Measurements from ENCODE around the gene UBE3B. TPM values are rescaled to one million over a fixed set of nuclear protein-coding genes. Genes with fewer than 3 reads are reported as not detected.

Gene UBE3B
- total RNA-seq, 1 donor from 2014 or later: 34.4 TPM

- no peak overlapping the region for H3K9ac ChIP-seq (ENCODE audit: low read length)
- H3K27me3 ChIP-seq (ENCODE audit: insufficient read depth, low read length): peaks cover 11% of the 10 kb centered on the region
- no peak overlapping the region for H3K27ac ChIP-seq (ENCODE audit: low read depth, low read length)
- no peaks in the 10 kb centered on the region for H4K20me1 ChIP-seq (ENCODE audit: insufficient read depth, low read length)
- H3K4me3 ChIP-seq (ENCODE audit: insufficient read depth, low read depth, low read length): no peak overlapping the region
- no peaks in the 10 kb centered on the region for H3K79me2 ChIP-seq (ENCODE audit: insufficient read depth, low read length)
- Mint-ChIP-seq H3K4me1 (ENCODE audit: low read depth, unreplicated experiment) (no peaks in the 10 kb centered on the region), H3K4me3 (ENCODE audit: unreplicated experiment) (no peak overlapping the region), H3K27ac (ENCODE audit: unreplicated experiment) (no peak overlapping the region), H3K36me3 (ENCODE audit: low read depth, unreplicated experiment) (no peaks in the 10 kb centered on the region), H3K27me3 (ENCODE audit: low read depth, unreplicated experiment) (peaks cover 34% of the 10 kb centered on the region), H3K9me3 (ENCODE audit: unreplicated experiment) (no peaks in the 10 kb centered on the region)
- no peaks in the 10 kb centered on the region for H3K9me3 ChIP-seq (ENCODE audit: insufficient read depth, low read depth, low read length)
- no peak overlapping the region for H2AFZ ChIP-seq (ENCODE audit: low read depth, low read length)
- peaks cover 10% of the 10 kb centered on the region for H3K4me1 ChIP-seq (ENCODE audit: insufficient read depth, low read length)
- peak overlapping the region; percentile 12 for H3K4me2 ChIP-seq (ENCODE audit: low read length)
- no peaks in the 10 kb centered on the region for H3K36me3 ChIP-seq (ENCODE audit: insufficient read depth, low read length)
- no peak for DNase-seq (ENCODE audit: low read depth)
- no peak for FAIRE-seq
- TF ChIP-seq CTCF (IDR thresholded peaks at IDR 0.05; ENCODE audit: insufficient read depth, low read depth, low read length) (no peak), EZH2 (IDR thresholded peaks at IDR 0.05; ENCODE audit: insufficient read depth, low read length) (no peak)
Observed at GRCh38 chr12:109552971-109553370, 75.5 kb downstream of the UBE3B start.

DNA sequence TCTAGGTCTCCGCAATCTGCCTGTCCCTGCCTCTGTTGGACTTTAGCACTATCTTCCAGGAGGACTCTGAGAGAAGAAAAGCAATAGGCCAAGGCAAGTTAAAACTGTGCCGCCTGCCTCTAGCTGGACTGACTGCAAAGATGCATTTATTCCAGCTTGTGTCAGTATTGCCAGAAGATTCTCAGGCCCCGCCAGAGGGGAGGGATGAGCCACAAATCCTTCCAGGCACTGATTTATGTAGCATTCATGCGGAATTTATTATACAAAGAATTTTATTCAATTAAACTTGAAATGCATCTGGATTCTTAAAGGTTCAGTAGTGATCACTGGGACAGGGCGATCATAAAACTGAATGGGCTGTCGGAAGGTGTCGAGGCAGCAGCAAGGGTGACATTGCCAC lies 76.0 kb downstream of the UBE3B start:
- peak overlapping the region; percentile 46 for H3K4me2 ChIP-seq (ENCODE audit: low read length)
- Mint-ChIP-seq H3K9me3 (ENCODE audit: unreplicated experiment) (no peaks in the 10 kb centered on the region), H3K4me1 (ENCODE audit: low read depth, unreplicated experiment) (no peaks in the 10 kb centered on the region), H3K4me3 (ENCODE audit: unreplicated experiment) (no peak overlapping the region), H3K27ac (ENCODE audit: unreplicated experiment) (no peak overlapping the region), H3K27me3 (ENCODE audit: low read depth, unreplicated experiment) (peaks cover 29% of the 10 kb centered on the region), H3K36me3 (ENCODE audit: low read depth, unreplicated experiment) (no peaks in the 10 kb centered on the region)
- H3K9ac ChIP-seq (ENCODE audit: low read length): no peak overlapping the region
- H3K27me3 ChIP-seq (ENCODE audit: insufficient read depth, low read length): peaks cover 11% of the 10 kb centered on the region
- TF ChIP-seq CTCF (IDR thresholded peaks at IDR 0.05; ENCODE audit: insufficient read depth, low read depth, low read length) (no peak), EZH2 (IDR thresholded peaks at IDR 0.05; ENCODE audit: insufficient read depth, low read length) (no peak)
- H2AFZ ChIP-seq (ENCODE audit: low read depth, low read length): no peak overlapping the region
- DNase-seq (ENCODE audit: low read depth): peak; percentile 59
- H4K20me1 ChIP-seq (ENCODE audit: insufficient read depth, low read length): no peaks in the 10 kb centered on the region
- H3K36me3 ChIP-seq (ENCODE audit: insufficient read depth, low read length): no peaks in the 10 kb centered on the region
- H3K4me1 ChIP-seq (ENCODE audit: insufficient read depth, low read length): peaks cover 14% of the 10 kb centered on the region
- H3K79me2 ChIP-seq (ENCODE audit: insufficient read depth, low read length): no peaks in the 10 kb centered on the region
- H3K27ac ChIP-seq (ENCODE audit: low read depth, low read length): no peak overlapping the region
- no peak overlapping the region for H3K4me3 ChIP-seq (ENCODE audit: insufficient read depth, low read depth, low read length)
- no peak for FAIRE-seq
- no peaks in the 10 kb centered on the region for H3K9me3 ChIP-seq (ENCODE audit: insufficient read depth, low read depth, low read length)

DNA sequence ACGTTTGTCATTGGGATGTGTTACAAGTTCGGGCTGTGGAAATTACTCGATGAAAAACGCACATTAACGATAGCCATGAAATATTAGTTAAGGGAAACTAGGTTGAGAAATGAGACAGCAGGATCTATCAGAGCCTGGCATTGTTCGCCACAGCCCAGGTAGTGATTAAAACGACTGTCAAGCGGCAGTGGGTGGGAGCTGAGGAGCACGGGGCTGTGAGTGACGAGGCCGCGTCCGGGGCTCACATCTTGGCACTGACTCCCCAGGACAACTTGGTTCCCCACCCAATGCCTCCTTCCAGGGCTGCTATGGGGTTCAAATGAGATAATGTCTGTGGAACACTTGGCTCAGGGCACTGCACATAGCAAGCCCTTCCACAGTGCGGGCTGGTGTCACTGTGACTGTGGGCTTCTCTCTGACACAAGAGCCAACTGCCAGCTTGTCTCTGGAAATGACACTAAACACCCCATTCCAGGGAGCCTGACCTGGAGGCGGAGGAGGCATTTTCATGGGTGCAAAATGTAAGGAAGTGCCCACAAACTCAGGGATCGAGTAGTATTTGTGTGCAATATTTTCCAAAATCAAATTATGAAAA lies 76.6 kb downstream of the UBE3B start:
- Histone ChIP-seq H4K20me1 (ENCODE audit: insufficient read depth, low read length) (no peaks in the 10 kb centered on the region), H3K4me2 (ENCODE audit: low read length) (peak overlapping the region; percentile 46), H3K9ac (ENCODE audit: low read length) (no peak overlapping the region), H2AFZ (ENCODE audit: low read depth, low read length) (no peak overlapping the region), H3K27ac (ENCODE audit: low read depth, low read length) (no peak overlapping the region), H3K4me3 (ENCODE audit: insufficient read depth, low read depth, low read length) (no peak overlapping the region), H3K36me3 (ENCODE audit: insufficient read depth, low read length) (no peaks in the 10 kb centered on the region), H3K79me2 (ENCODE audit: insufficient read depth, low read length) (no peaks in the 10 kb centered on the region), H3K9me3 (ENCODE audit: insufficient read depth, low read depth, low read length) (no peaks in the 10 kb centered on the region), H3K4me1 (ENCODE audit: insufficient read depth, low read length) (peaks cover 14% of the 10 kb centered on the region), H3K27me3 (ENCODE audit: insufficient read depth, low read length) (peaks cover 11% of the 10 kb centered on the region)
- Mint-ChIP-seq H3K36me3 (ENCODE audit: low read depth, unreplicated experiment) (no peaks in the 10 kb centered on the region), H3K4me1 (ENCODE audit: low read depth, unreplicated experiment) (no peaks in the 10 kb centered on the region), H3K27me3 (ENCODE audit: low read depth, unreplicated experiment) (peaks cover 28% of the 10 kb centered on the region), H3K4me3 (ENCODE audit: unreplicated experiment) (no peak overlapping the region), H3K27ac (ENCODE audit: unreplicated experiment) (no peak overlapping the region), H3K9me3 (ENCODE audit: unreplicated experiment) (no peaks in the 10 kb centered on the region)
- TF ChIP-seq EZH2 (IDR thresholded peaks at IDR 0.05; ENCODE audit: insufficient read depth, low read length) (no peak), CTCF (IDR thresholded peaks at IDR 0.05; ENCODE audit: insufficient read depth, low read depth, low read length) (no peak)
- DNase-seq (ENCODE audit: low read depth): no peak
- FAIRE-seq: no peak
